K562 (cell line): Measurements from ENCODE around the gene CLDN7.

Experiments
- SMC3 ChIP-seq: conservative IDR thresholded peaks from 2 replicates; pipeline ENCODE4 v1.6.1; 2011; ENCODE audit warnings: low read depth, low read length, improper control_type of control experiment; ENCODE audit not compliant: insufficient read depth
- ZNF263 ChIP-seq: sonication (generic); formaldehyde crosslinking; IDR thresholded peaks from 2 replicates; pipeline ENCODE4 v1.8.0; 2022; ENCODE audit warnings: mild to moderate bottlenecking, missing genetic modification reagents, borderline replicate concordance
- TF ChIP-seq, protein P1 (sequence below): sonication (generic); formaldehyde crosslinking; IDR thresholded peaks from 2 replicates; pipeline ENCODE4 v1.8.1; 2023; ENCODE audit warnings: mild to moderate bottlenecking, missing genetic modification reagents
- TF ChIP-seq, protein P2 (sequence below), 3 experiments: IDR thresholded peaks in 2 of 3; conservative IDR thresholded peaks in 1 of 3; 2 replicates each; pipeline ENCODE4 v1.5.1; 2011 to 2012; ENCODE audit warnings: low read length in 3 of 3, mild to moderate bottlenecking in 3 of 3, control low read depth in 2 of 3, improper control_type of control experiment in 1 of 3, inconsistent platforms in 1 of 3, low read depth in 1 of 3, mixed read lengths in 1 of 3, moderate library complexity in 1 of 3; ENCODE audit not compliant: insufficient read depth in 2 of 3

DNA sequence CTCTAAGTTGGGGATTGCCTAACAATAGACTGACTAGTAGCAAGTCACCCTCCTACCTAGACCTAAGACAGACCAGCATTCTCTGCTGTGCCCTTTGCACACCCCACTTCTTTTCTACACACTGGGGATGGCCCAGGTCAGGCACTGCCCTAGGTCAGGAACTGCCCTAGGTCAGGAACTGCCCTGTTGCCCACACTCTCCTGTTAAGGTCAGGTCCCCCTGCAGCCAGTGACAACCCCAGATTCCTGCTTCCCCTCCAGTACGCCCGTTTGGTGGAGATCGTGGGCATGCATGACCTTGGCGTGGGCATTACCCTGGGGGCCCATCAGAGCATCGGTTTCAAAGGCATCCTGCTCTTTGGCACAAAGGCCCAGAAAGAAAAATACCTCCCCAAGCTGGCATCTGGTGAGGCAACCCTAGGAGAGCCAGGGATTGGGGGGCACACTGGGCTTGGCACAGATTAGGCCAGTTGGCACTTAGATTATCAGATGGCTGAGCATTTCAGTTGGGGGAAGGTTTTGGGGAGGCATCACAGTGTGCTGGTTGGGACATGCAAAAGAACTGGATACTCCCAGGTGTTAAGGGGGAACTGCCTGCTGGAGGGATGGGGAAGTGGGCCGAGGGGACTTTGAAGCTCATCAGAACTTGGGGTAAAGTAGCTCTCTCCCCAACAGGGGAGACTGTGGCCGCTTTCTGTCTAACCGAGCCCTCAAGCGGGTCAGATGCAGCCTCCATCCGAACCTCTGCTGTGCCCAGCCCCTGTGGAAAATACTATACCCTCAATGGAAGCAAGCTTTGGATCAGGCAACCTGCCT, 40.8 kb downstream of the CLDN7 start:
- TF ChIP-seq SMC3, result no peak
- TF ChIP-seq ZNF263 (CRISPR knock-in tag), result no peak
- TF ChIP-seq, protein P1, sequence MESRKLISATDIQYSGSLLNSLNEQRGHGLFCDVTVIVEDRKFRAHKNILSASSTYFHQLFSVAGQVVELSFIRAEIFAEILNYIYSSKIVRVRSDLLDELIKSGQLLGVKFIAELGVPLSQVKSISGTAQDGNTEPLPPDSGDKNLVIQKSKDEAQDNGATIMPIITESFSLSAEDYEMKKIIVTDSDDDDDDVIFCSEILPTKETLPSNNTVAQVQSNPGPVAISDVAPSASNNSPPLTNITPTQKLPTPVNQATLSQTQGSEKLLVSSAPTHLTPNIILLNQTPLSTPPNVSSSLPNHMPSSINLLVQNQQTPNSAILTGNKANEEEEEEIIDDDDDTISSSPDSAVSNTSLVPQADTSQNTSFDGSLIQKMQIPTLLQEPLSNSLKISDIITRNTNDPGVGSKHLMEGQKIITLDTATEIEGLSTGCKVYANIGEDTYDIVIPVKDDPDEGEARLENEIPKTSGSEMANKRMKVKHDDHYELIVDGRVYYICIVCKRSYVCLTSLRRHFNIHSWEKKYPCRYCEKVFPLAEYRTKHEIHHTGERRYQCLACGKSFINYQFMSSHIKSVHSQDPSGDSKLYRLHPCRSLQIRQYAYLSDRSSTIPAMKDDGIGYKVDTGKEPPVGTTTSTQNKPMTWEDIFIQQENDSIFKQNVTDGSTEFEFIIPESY (CRISPR knock-in tag), result no peak
- TF ChIP-seq, protein P2, sequence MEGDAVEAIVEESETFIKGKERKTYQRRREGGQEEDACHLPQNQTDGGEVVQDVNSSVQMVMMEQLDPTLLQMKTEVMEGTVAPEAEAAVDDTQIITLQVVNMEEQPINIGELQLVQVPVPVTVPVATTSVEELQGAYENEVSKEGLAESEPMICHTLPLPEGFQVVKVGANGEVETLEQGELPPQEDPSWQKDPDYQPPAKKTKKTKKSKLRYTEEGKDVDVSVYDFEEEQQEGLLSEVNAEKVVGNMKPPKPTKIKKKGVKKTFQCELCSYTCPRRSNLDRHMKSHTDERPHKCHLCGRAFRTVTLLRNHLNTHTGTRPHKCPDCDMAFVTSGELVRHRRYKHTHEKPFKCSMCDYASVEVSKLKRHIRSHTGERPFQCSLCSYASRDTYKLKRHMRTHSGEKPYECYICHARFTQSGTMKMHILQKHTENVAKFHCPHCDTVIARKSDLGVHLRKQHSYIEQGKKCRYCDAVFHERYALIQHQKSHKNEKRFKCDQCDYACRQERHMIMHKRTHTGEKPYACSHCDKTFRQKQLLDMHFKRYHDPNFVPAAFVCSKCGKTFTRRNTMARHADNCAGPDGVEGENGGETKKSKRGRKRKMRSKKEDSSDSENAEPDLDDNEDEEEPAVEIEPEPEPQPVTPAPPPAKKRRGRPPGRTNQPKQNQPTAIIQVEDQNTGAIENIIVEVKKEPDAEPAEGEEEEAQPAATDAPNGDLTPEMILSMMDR (IDR thresholded peaks at IDR 0.05 in 2 of 3, conservative IDR thresholded peaks at IDR 0.05 in 1 of 3; ENCODE audit: insufficient read depth in 2 of 3, low read depth in 1 of 3, low read length in 3 of 3), result no peak
